HepG2 (cell line): ENCODE data around the gene MRPS35. TPM values are rescaled to one million over a fixed set of nuclear protein-coding genes. Genes with fewer than 3 reads are reported as not detected.

Experiments used
- ATAC-seq: fragments of 200-7000 bp; cut with Tn5 transposase; 3 replicates; pipeline ENCODE4 v1.9.1; 2020; ENCODE audit warnings: mild to moderate bottlenecking, moderate library complexity
- BruUV-seq: library from RNA; stranded (reverse); fragments of 400-500 nt; replicated peaks from 2 replicates; lab custom pipeline; 2021; lab: Mats Ljungman, UMichigan
- CTCF ChIA-PET: fragments of 300-600 bp; formaldehyde crosslinking; extraction: SDS; loops from one replicate; lab custom pipeline; 2021; ENCODE audit warnings: low total read pairs, inconsistent platforms, low intra/inter-chr PET ratio; lab: Yijun Ruan, JAX
- POLR2A ChIA-PET: fragments of 350-600 bp; sonication (Branson Sonifier 250); formaldehyde crosslinking; loops from one replicate; lab custom pipeline; 2020; ENCODE audit warnings: antibody characterized with exemption, inconsistent platforms; lab: Yijun Ruan, JAX
- DNase-seq: peaks from one replicate; pipeline ENCODE4 v3.0.0-alpha.2; 2015; ENCODE audit warnings: low spot score
- FAIRE-seq: peaks from 3 replicates; lab custom pipeline; 2011; peaks lifted over from hg19 to GRCh38; lab: Jason Lieb, UNC
- H2AFZ ChIP-seq: one replicate; pipeline ENCODE4 v1.6.1; 2011; ENCODE audit warnings: low read length, inconsistent platforms
- H3K27ac ChIP-seq: fragments of 300-600 bp; 3 replicates; pipeline ENCODE4 v1.8.0; 2011; ENCODE audit warnings: mixed run types, mild to moderate bottlenecking, mixed read lengths, low read length, inconsistent platforms; ENCODE audit not compliant: insufficient read depth; ENCODE audit errors: extremely low read length
- H3K27me3 ChIP-seq, 2 experiments: fragments of 200-600 bp in 1 of 2; 2 replicates in 1 of 2; 3 replicates in 1 of 2; pipeline versions ENCODE4 v1.6.0 to v1.8.0; 2011; ENCODE audit warnings: low read length in 2 of 2, mild to moderate bottlenecking in 2 of 2, moderate library complexity in 2 of 2, inconsistent platforms in 1 of 2; ENCODE audit not compliant: insufficient read depth in 2 of 2, control insufficient read depth in 1 of 2
- H3K36me3 ChIP-seq, 2 experiments: fragments of 200-600 bp in 1 of 2; replicated peaks in 1 of 2; 2 replicates in 1 of 2; 3 replicates in 1 of 2; pipeline versions ENCODE4 v1.5.1 to v1.8.0; 2011; ENCODE audit warnings: low read length in 2 of 2, inconsistent platforms in 1 of 2; ENCODE audit not compliant: insufficient read depth in 2 of 2, control insufficient read depth in 1 of 2
- H3K4me1 ChIP-seq: 2 replicates; pipeline ENCODE4 v1.5.1; 2012; ENCODE audit warnings: low read length, inconsistent platforms; ENCODE audit not compliant: insufficient read depth
- H3K4me2 ChIP-seq: 2 replicates; pipeline ENCODE4 v1.6.0; 2011; ENCODE audit warnings: low read depth, low read length, inconsistent platforms
- H3K4me3 ChIP-seq, 3 experiments: fragments of 200-600 bp in 1 of 3; sonication (generic), shearing (Covaris generic) in 1 of 3; replicated peaks in 1 of 3; 2 replicates each; pipeline ENCODE4 v1.5.1; 2011 to 2016; ENCODE audit warnings: low read length in 3 of 3, inconsistent platforms in 2 of 3, low read depth in 2 of 3, mild to moderate bottlenecking in 2 of 3, control low read depth in 1 of 3, mixed read lengths in 1 of 3; ENCODE audit not compliant: insufficient read depth in 1 of 3
- H3K79me2 ChIP-seq: one replicate; pipeline ENCODE4 v1.6.1; 2011; ENCODE audit warnings: low read length, inconsistent platforms; ENCODE audit not compliant: insufficient read depth
- H3K9ac ChIP-seq: 2 replicates; pipeline ENCODE4 v1.6.0; 2011; ENCODE audit warnings: mild to moderate bottlenecking, low read depth, low read length, inconsistent platforms; ENCODE audit not compliant: insufficient read depth
- H3K9me3 ChIP-seq: 2 replicates; pipeline ENCODE4 v1.5.1; 2012; ENCODE audit warnings: mild to moderate bottlenecking, low read length
- H4K20me1 ChIP-seq: 2 replicates; pipeline ENCODE4 v1.6.0; 2011; ENCODE audit warnings: inconsistent platforms, mild to moderate bottlenecking, low read length, moderate library complexity; ENCODE audit not compliant: insufficient read depth
- HNRNPLL ChIP-seq: fragments of 200-400 bp; formaldehyde crosslinking; IDR thresholded peaks from 2 replicates; pipeline ENCODE4 v1.6.1; 2017; ENCODE audit warnings: mild to moderate bottlenecking, low read depth, low read length; ENCODE audit not compliant: poor library complexity, severe bottlenecking
- NFIC ChIP-seq: IDR thresholded peaks from 2 replicates; pipeline ENCODE4 v1.6.1; 2012; ENCODE audit warnings: mild to moderate bottlenecking, low read length, inconsistent platforms
- NRL ChIP-seq: sonication (generic); formaldehyde crosslinking; IDR thresholded peaks from 2 replicates; pipeline ENCODE4 v1.5.0; 2020; ENCODE audit warnings: missing genetic modification reagents, mild to moderate bottlenecking, moderate library complexity, borderline replicate concordance
- PRDM15 ChIP-seq: sonication (generic); formaldehyde crosslinking; IDR thresholded peaks from 2 replicates; pipeline ENCODE4 v1.4.0; 2020; ENCODE audit warnings: missing genetic modification reagents
- REST ChIP-seq, 2 experiments: IDR thresholded peaks; 2 replicates each; pipeline ENCODE4 v1.6.1; 2011 to 2012; ENCODE audit warnings: low read length in 2 of 2, borderline replicate concordance in 1 of 2, low read depth in 1 of 2, mild to moderate bottlenecking in 1 of 2, moderate library complexity in 1 of 2
- ZBTB25 ChIP-seq: IDR thresholded peaks from 2 replicates; pipeline ENCODE4 v1.6.1; 2018; ENCODE audit warnings: missing genetic modification reagents
- ZFX ChIP-seq: sonication (generic); formaldehyde crosslinking; IDR thresholded peaks from 2 replicates; pipeline ENCODE4 v1.4.0; 2020; ENCODE audit warnings: mild to moderate bottlenecking, low read depth, missing genetic modification reagents, moderate library complexity
- ZMYM4 ChIP-seq: sonication (generic); formaldehyde crosslinking; IDR thresholded peaks from 2 replicates; pipeline ENCODE4 v1.8.1; 2023; ENCODE audit warnings: mild to moderate bottlenecking, missing genetic modification reagents
- ZNF225 ChIP-seq: sonication (generic); formaldehyde crosslinking; IDR thresholded peaks from 2 replicates; pipeline ENCODE4 v1.4.0; 2020; ENCODE audit warnings: mild to moderate bottlenecking, missing genetic modification reagents
- ZNF232 ChIP-seq: sonication (generic); formaldehyde crosslinking; IDR thresholded peaks from 2 replicates; pipeline ENCODE4 v1.4.0; 2020; ENCODE audit warnings: missing genetic modification reagents, borderline replicate concordance
- ZNF432 ChIP-seq: sonication (generic); formaldehyde crosslinking; IDR thresholded peaks from 2 replicates; pipeline ENCODE4 v1.5.0; 2020; ENCODE audit warnings: missing genetic modification reagents, mild to moderate bottlenecking, borderline replicate concordance
- ZSCAN22 ChIP-seq: sonication (generic); formaldehyde crosslinking; IDR thresholded peaks from 2 replicates; pipeline ENCODE4 v1.4.0; 2020; ENCODE audit warnings: mild to moderate bottlenecking, missing genetic modification reagents
- WGBS: methylation state at CpG from one replicate; pipeline ENCODE4 v1.1.6; 2017; ENCODE audit warnings: low lambda C conversion rate; 5-methylcytosine and 5-hydroxymethylcytosine counted together
- in situ Hi-C: cut with HindIII; loops from 2 replicates; pipeline ENCODE4 v1.10.0; 2017; ENCODE audit warnings: low pct_unique_long_range_greater_than_20kb; ENCODE audit not compliant: extremely low pct_ligation_motif_present
- intact Hi-C: fragments of 100-400 bp; cut with micrococcal nuclease; formaldehyde crosslinking; loops from one replicate; pipeline ENCODE4 v1.10.0; 2022; ENCODE audit not compliant: unreplicated experiment
- polyA plus RNA-seq, 8 experiments: library from polyadenylated mRNA; depleted of rRNA in 3 of 8; stranded (reverse) in 7 of 8; unstranded in 1 of 8; fragments of >200 nt; fragmentation: Illumina TruSeq in 4 of 8; extraction: Trizol in 4 of 8; gene quantifications; 2 replicates each; pipeline versions ENCODE4 v1.2.1 to v1.2.3, GENCODE V29; 2011 to 2016; ENCODE audit warnings: low read depth in 4 of 8, missing spikeins in 1 of 8, mixed read lengths in 1 of 8; ENCODE audit not compliant: insufficient read depth in 1 of 8
- total RNA-seq, 5 experiments: library from RNA; depleted of rRNA; stranded (reverse); fragments of >200 nt; fragmentation: Illumina TruSeq; extraction: Trizol; gene quantifications; 2 replicates each; pipeline ENCODE4 v1.2.3, GENCODE V29; 2016; ENCODE audit warnings: low read depth in 1 of 5

MRPS35 gene
- total and polyA plus RNA-seq, 2 of the 13 experiments (the other 11 are each of a cell fraction or from before 2014, with no cell fraction given), result 63.4 to 104 TPM

- TF ChIP-seq ZFX, result peak; percentile 96
- TF ChIP-seq NFIC, result no peak
- TF ChIP-seq NRL, result no peak; the same call in 1 of the 2 replicates
- peak; percentile 54; the same call in 1 of the 2 replicates for TF ChIP-seq ZNF232 (CRISPR knock-in tag)
- no peak for TF ChIP-seq ZNF225 (CRISPR knock-in tag)
- peak in 1 of 2 experiments; percentile 21; a peak in 1 of 4 replicates for TF ChIP-seq REST (IDR thresholded peaks at IDR 0.05; ENCODE audit: borderline replicate concordance in 1 of 2, low read depth in 1 of 2, low read length in 2 of 2)
Observed at GRCh38 chr12:27779920-27780611, 69.4 kb downstream of the MRPS35 start, which contains the start of the genes KLHL42 and MANSC4 (continued).

GRCh38 chr12:27780612-27781408 is 70.2 kb downstream of the MRPS35 start:
- ChIA-PET POLR2A (interaction anchor here (1.0 to 1.6 kb wide), 3 partner anchors 7 to 34 kb away, joined by 3 to 4 read pairs (median 3); no protein-coding TSS in a partner anchor), CTCF (no interaction called here)
- DNase-seq, result peak; percentile 20
- Histone ChIP-seq H3K9me3 (no peaks in the 10 kb centered on the region), H3K27ac (peak overlapping the region; percentile 86), H3K36me3 (no peaks in the 10 kb centered on the region; a peak in 1 of 5 replicates), H4K20me1 (no peaks in the 10 kb centered on the region), H2AFZ (no peak overlapping the region), H3K4me1 (peaks cover 34% of the 10 kb centered on the region), H3K27me3 (no peaks in the 10 kb centered on the region), H3K4me3 (peak overlapping the region; percentile 86 to 91 (median 89)), H3K9ac (peak overlapping the region; percentile 82), H3K79me2 (peaks cover 27% of the 10 kb centered on the region), H3K4me2 (peak overlapping the region; percentile 94)
- no TSS peak for BruUV-seq
- intact Hi-C loops (no loop called here), in situ Hi-C loops (no loop called here)
- peak; percentile 43 for FAIRE-seq
- WGBS, result 40% methylated on average over 4 of the region's 27 CpGs
- ATAC-seq, result peak; percentile 75
- TF ChIP-seq ZSCAN22, result no peak
- no peak for TF ChIP-seq PRDM15
- no peak for TF ChIP-seq HNRNPLL
- TF ChIP-seq ZBTB25, result no peak
- no peak for TF ChIP-seq ZNF432 (CRISPR knock-in tag)
- TF ChIP-seq ZMYM4 (CRISPR knock-in tag), result peak; percentile 23
